Stimulated activated CD4-positive, alpha-beta T cell treated with anti-CD3 and anti-CD28 coated beads, TNF-alpha, amount 100 ng/mL, for 24 hours (primary cell): ENCODE data around the gene TGIF2LX.
"Not testable (repeated sequence)": the region's sequence is repeated elsewhere in the genome, so short reads cannot be mapped to it uniquely, and the experiment has no call there.

Source experiments
- DNase-seq, 3 experiments: peaks; one replicate each; pipeline ENCODE4 v3.0.0-alpha.2; 2020; ENCODE audit warnings: low read depth in 3 of 3

TGIF2LX gene

GRCh38 chrX:89921665-89922064 is at the start of gene TGIF2LX:
Gene TGIF2LX (plus strand): TSS chrX:89921908. CDS start chrX:89922086, 178 bp downstream.
- DNase-seq = not testable (repeated sequence)

DNA sequence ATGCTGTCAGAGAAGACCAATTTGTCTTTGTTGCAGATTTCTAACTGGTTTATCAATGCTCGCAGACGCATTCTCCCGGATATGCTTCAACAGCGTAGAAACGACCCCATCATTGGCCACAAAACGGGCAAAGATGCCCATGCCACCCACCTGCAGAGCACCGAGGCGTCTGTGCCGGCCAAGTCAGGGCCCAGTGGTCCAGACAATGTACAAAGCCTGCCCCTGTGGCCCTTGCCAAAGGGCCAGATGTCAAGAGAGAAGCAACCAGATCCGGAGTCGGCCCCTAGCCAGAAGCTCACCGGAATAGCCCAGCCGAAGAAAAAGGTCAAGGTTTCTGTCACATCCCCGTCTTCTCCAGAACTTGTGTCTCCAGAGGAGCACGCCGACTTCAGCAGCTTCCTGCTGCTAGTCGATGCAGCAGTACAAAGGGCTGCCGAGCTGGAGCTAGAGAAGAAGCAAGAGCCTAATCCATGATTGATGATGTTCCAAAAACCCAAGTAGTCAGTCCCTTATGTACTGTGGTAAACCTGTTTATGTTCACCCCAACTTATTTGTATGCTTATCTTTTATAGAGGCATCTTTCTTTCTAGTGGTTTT is 728 bp downstream of the TGIF2LX start:
- not testable (repeated sequence) for DNase-seq

DNA sequence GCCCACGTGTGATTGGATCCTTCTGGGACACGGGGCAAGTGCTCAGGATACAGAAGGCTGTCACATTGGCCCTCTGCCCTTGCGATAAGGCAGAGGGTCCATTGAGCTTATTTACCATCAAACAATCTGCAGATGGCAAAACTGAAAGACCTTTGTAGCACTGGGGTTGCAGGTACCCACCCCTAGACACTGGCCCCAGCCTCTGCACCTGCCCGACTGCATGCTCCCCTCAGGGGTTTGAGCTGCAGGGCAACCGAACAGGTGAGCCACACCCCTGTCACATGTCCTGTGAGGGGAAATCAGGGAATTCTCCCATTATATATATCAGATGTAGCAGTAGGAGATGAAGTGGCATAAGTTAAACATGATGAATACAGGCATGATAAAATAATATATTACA is 21.4 kb downstream of the TGIF2LX start:
- DNase-seq = not testable (repeated sequence)

DNA sequence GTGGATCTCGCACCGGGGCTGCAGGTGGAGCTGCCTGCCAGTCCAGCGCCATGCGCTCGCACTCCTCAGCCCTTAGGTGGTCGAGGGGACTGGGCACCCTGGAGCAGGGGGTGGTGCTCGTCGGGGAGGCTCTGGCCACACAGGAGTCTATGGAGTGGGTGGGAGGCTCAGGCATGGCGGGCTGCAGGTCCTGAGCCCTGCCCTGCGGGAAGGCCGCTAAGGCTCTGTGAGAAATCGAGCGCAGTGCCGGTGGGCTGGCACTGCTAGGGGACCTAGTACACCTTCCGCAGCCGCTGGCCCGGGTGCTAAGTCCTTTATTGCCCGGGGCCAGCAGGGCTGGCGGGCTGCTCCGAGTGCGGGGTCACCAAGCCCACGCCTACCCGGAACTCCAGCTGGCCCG is 43.9 kb downstream of the TGIF2LX start:
- DNase-seq = not testable (repeated sequence)
